Gastroesophageal sphincter (tissue), 4 donors: ENCODE data around the gene EPB41L3. TPM values are rescaled to one million over a fixed set of nuclear protein-coding genes. Genes with fewer than 3 reads are reported as not detected.
"Not testable (repeated sequence)": the region's sequence is repeated elsewhere in the genome, so short reads cannot be mapped to it uniquely, and the experiment has no call there.

Experiments used
- ATAC-seq: fragments of 150-250 bp; one replicate; pipeline ENCODE4 v1.9.1; 2016; ENCODE audit warnings: mild to moderate bottlenecking, moderate library complexity
- H3K27ac ChIP-seq, 4 donors: fragments of 200-600 bp; sonication (generic) in 3 of 4; 1 replicate in 3 of 4; 2 replicates in 1 of 4; pipeline ENCODE4 v1.5.1; 2016 to 2019
- H3K27me3 ChIP-seq: fragments of 200-600 bp; sonication (generic); one replicate; pipeline ENCODE4 v1.5.1; 2019
- H3K36me3 ChIP-seq, 2 donors: fragments of 200-600 bp; sonication (generic); one replicate each; pipeline ENCODE4 v1.5.1; 2019; ENCODE audit warnings: control low read depth in 1 of 2
- H3K4me1 ChIP-seq, 3 donors: fragments of 200-600 bp; sonication (generic); 1 replicate in 2 of 3; 2 replicates in 1 of 3; pipeline ENCODE4 v1.5.1; 2016 to 2019; ENCODE audit warnings: control low read depth in 2 of 3
- H3K4me3 ChIP-seq, 2 donors: fragments of 200-600 bp; sonication (generic); one replicate each; pipeline ENCODE4 v1.5.1; 2019; ENCODE audit warnings: mild to moderate bottlenecking in 1 of 2, moderate library complexity in 1 of 2
- H3K9me3 ChIP-seq, 3 donors: fragments of 200-600 bp; sonication (generic); one replicate each; pipeline ENCODE4 v1.5.1; 2017 to 2019; ENCODE audit warnings: control low read depth in 2 of 3
- CTCF ChIP-seq, 4 experiments: fragments of 200-600 bp in 2 of 4; fragments of 450-650 bp in 2 of 4; sonication (generic) in 1 of 4; IDR thresholded peaks; one replicate each; pipeline ENCODE4 v1.5.1; 2017 to 2019; ENCODE audit warnings: antibody characterized with exemption in 4 of 4, mild to moderate bottlenecking in 2 of 4, moderate library complexity in 2 of 4
- EP300 ChIP-seq: sonication (generic); formaldehyde crosslinking; IDR thresholded peaks from one replicate; pipeline ENCODE4 v1.6.1; 2017; ENCODE audit warnings: antibody characterized with exemption, mild to moderate bottlenecking
- POLR2A ChIP-seq, 2 donors: fragments of 450-650 bp; IDR thresholded peaks; one replicate each; pipeline ENCODE4 v1.6.1; 2017; ENCODE audit warnings: antibody characterized with exemption in 2 of 2, mild to moderate bottlenecking in 2 of 2, moderate library complexity in 1 of 2
- POLR2AphosphoS5 ChIP-seq: sonication (generic); formaldehyde crosslinking; IDR thresholded peaks from one replicate; pipeline ENCODE4 v1.6.1; 2017; ENCODE audit warnings: antibody characterized with exemption
- whole genome bisulfite sequencing, 2 donors: methylation state at CpG; one replicate each; pipeline ENCODE4 v1.1.5; 2018; ENCODE audit warnings: low coverage in 1 of 2; 5-methylcytosine and 5-hydroxymethylcytosine counted together
- total RNA-seq, 4 donors: library from RNA; depleted of rRNA; stranded (reverse); fragments of >200 nt; gene quantifications; one replicate each; pipeline ENCODE4 v1.1.0, GENCODE V29; 2016

The EPB41L3 gene
- total RNA-seq, 4 donors from 2014 or later: 27.4 to 66.6 (median 43.4) TPM

DNA sequence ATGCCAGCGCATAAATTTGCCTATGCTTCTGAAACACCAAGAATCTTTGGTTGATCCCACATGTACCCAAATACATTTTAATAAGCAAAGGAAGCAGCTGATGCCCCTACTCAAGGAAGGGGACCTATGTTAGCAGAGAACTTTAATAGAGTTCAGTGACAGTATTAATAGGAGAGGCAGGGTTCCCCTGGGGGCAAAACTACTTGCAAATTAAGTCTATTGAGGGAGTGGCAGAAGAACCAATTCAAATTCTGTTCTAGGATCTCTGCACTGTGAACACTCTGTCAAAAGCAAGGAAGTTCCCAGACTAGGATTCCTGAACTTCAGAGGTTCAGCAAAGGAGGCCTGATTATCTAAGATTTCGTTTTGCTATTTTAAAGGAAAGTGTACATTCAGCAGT lies 47.5 kb downstream of the EPB41L3 start:
- ATAC-seq: no peak
- no peaks in the 10 kb centered on the region for H3K36me3 ChIP-seq
- peaks cover under 1% of the 10 kb centered on the region for H3K27me3 ChIP-seq
- H3K4me1 ChIP-seq: no peaks in the 10 kb centered on the region
- no peak overlapping the region for H3K27ac ChIP-seq
- H3K9me3 ChIP-seq: no peaks in the 10 kb centered on the region
- whole genome bisulfite sequencing, 2 donors: 81 to 100% methylated on average over 2 of the region's 2 CpGs
- no peak overlapping the region for H3K4me3 ChIP-seq
- no peak for TF ChIP-seq EP300
- no peak for TF ChIP-seq POLR2A (IDR thresholded peaks at IDR 0.05)
- TF ChIP-seq POLR2AphosphoS5: no peak
- no peak for TF ChIP-seq CTCF (IDR thresholded peaks at IDR 0.05)

DNA sequence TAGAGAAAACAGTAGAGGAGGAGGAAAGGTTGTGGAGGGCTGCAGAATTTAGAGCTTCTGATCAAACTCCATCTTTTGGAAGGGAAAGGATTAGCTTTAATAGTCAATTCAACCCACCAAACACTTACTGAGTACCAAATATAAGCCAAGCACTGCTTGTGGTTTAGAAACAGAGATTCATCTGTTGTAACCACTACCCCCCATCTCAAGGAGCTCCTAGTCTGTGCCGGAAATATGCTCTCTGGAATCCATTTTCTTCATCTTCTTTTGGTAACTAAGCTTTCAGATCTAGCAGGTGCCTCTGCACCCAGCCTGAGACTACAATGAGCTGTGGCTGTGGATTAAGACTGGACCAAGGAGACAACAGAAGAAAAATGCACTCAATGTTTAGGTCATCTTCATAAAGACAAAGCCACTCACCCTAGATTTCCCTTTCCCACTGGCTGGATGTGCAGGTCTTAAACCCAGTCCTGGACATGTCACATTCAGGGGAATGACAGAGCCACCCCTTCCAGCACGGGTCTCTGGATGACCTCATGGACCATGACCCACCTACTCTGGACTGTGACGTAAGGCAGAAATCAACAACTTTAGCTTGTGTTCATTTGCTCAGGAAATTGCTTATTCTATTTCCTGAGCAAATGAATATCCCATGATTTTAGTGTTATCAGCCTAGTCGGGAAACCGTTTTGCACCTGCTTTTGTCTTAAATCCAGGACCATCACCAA lies 52.9 kb downstream of the EPB41L3 start:
- H3K27ac ChIP-seq: no peak overlapping the region
- no peak overlapping the region for H3K4me3 ChIP-seq
- H3K4me1 ChIP-seq: no peaks in the 10 kb centered on the region
- WGBS, 2 donors: 71 to 78% methylated on average over 4 to 5 of the region's 5 CpGs
- TF ChIP-seq EP300 (no peak), POLR2AphosphoS5 (no peak), CTCF (IDR thresholded peaks at IDR 0.05) (no peak), POLR2A (IDR thresholded peaks at IDR 0.05) (no peak)
- ATAC-seq: no peak
- peaks cover 11% of the 10 kb centered on the region for H3K27me3 ChIP-seq
- H3K9me3 ChIP-seq: no peaks in the 10 kb centered on the region
- H3K36me3 ChIP-seq: no peaks in the 10 kb centered on the region

- no peaks in the 10 kb centered on the region for H3K36me3 ChIP-seq
- no peak for TF ChIP-seq EP300
- TF ChIP-seq POLR2AphosphoS5: no peak
- TF ChIP-seq POLR2A (IDR thresholded peaks at IDR 0.05): no peak
- no peak for TF ChIP-seq CTCF (IDR thresholded peaks at IDR 0.05)
- peaks cover 11% of the 10 kb centered on the region for H3K27me3 ChIP-seq
- H3K4me1 ChIP-seq: no peaks in the 10 kb centered on the region
- ATAC-seq: peak; percentile 50
- peak overlapping the region in 1 of 4 donors; percentile 10 for H3K27ac ChIP-seq
- 39 to 40% methylated on average over 1 to 4 of the region's 24 CpGs for WGBS, 2 donors
- no peak overlapping the region for H3K4me3 ChIP-seq
- no peaks in the 10 kb centered on the region for H3K9me3 ChIP-seq
Observed at GRCh38 chr18:5488844-5489243, 55.0 kb downstream of the EPB41L3 start.

DNA sequence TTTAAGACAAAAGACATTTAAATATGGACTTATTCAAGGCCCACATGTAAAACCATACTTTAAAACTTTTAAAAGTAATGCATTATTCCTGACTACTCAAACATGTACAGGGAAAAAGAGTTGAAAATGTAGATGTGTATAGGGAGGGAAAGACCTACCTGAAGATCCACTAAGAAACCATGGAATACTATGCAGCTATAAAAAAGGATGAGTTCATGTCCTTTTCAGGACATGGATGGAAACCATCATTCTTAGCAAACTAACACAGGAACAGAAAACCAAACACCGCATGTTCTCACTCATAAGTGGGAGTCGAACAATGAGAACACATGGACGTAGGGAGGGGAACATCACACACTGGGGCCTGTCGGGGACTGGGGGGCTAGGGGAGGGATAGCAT lies 55.8 kb downstream of the EPB41L3 start:
- not testable (repeated sequence) for H3K4me3 ChIP-seq, H3K36me3 ChIP-seq, H3K9me3 ChIP-seq, H3K27ac ChIP-seq, ATAC-seq, H3K4me1 ChIP-seq
- 97% methylated on average over 3 of the region's 4 CpGs; no CpG with 5 or more reads in 1 of the 2 donors for WGBS, 2 donors
- H3K27me3 ChIP-seq: peaks cover 11% of the 10 kb centered on the region

GRCh38 chr18:5484526-5484925 lies 59.3 kb downstream of the EPB41L3 start:
- ATAC-seq: no peak
- 87 to 100% methylated on average over 2 of the region's 2 CpGs for WGBS, 2 donors
- peaks cover 6% of the 10 kb centered on the region for H3K27me3 ChIP-seq
- H3K9me3 ChIP-seq: no peaks in the 10 kb centered on the region
- no peak overlapping the region for H3K27ac ChIP-seq
- TF ChIP-seq POLR2A (IDR thresholded peaks at IDR 0.05) (no peak), CTCF (IDR thresholded peaks at IDR 0.05) (no peak), EP300 (no peak), POLR2AphosphoS5 (no peak)
- no peaks in the 10 kb centered on the region for H3K4me1 ChIP-seq
- no peaks in the 10 kb centered on the region for H3K36me3 ChIP-seq
- H3K4me3 ChIP-seq: no peak overlapping the region
